Tibial nerve (tissue), 3 donors: ENCODE results near the gene ATP1B4.

ENCODE experiments used
- CTCF ChIP-seq, 5 experiments: fragments of 200-600 bp in 3 of 5; fragments of 450-650 bp in 2 of 5; sonication (generic) in 3 of 5; IDR thresholded peaks; one replicate each; pipeline ENCODE4 v1.5.1; 2016 to 2019; ENCODE audit warnings: antibody characterized with exemption in 5 of 5, mild to moderate bottlenecking in 3 of 5, moderate library complexity in 2 of 5
- POLR2A ChIP-seq, 2 donors: fragments of 450-650 bp; IDR thresholded peaks; one replicate each; pipeline ENCODE4 v1.6.1; 2017; ENCODE audit warnings: antibody characterized with exemption in 2 of 2, mild to moderate bottlenecking in 2 of 2, moderate library complexity in 2 of 2

- TF ChIP-seq CTCF (IDR thresholded peaks at IDR 0.05) (no peak), POLR2A (IDR thresholded peaks at IDR 0.05) (no peak)
These were observed 29.5 kb upstream of the ATP1B4 start for GRCh38 chrX:120332394-120332793.
